Measurements from ENCODE around the gene SUMF1. TPM values are rescaled to one million over a fixed set of nuclear protein-coding genes. Genes with fewer than 3 reads are reported as not detected.
A peak's percentile ranks its signal among the peaks of the same experiment; 100 is the strongest.

Gene SUMF1
- total and polyA plus RNA-seq, 2 of the 13 experiments (the other 11 are each of a cell fraction or from before 2014, with no cell fraction given): 18.5 to 28.9 TPM

DNA sequence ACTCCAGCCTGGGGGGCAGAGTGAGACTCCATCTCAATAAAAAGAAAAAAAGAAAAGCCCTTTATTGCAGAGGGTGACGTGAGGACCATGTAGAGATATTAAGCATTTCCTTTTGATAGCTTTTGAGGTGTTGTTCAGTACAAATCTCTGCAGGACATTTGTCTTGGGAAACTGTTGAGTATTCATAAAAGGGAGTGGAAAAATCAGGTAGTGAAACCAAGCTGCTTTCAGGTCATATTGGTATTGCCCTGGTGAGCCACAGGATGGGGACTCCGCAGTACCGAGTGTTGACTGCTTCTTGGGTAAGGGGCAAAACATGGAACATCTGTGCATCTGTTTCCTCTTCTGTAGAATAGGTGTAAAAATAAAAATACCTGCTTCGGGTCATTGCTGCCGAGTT is 36.0 kb upstream of the SUMF1 start (continued):
- TF ChIP-seq, protein P1, sequence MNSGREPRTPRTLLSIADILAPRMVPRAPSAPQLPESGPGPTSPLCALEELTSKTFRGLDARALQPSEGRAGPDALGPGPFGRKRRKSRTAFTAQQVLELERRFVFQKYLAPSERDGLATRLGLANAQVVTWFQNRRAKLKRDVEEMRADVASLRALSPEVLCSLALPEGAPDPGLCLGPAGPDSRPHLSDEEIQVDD (CRISPR knock-in tag; IDR thresholded peaks at IDR 0.05; ENCODE audit: borderline replicate concordance): no peak
- TF ChIP-seq ZNF607 (CRISPR knock-in tag; IDR thresholded peaks at IDR 0.05; ENCODE audit: borderline replicate concordance): no peak

DNA sequence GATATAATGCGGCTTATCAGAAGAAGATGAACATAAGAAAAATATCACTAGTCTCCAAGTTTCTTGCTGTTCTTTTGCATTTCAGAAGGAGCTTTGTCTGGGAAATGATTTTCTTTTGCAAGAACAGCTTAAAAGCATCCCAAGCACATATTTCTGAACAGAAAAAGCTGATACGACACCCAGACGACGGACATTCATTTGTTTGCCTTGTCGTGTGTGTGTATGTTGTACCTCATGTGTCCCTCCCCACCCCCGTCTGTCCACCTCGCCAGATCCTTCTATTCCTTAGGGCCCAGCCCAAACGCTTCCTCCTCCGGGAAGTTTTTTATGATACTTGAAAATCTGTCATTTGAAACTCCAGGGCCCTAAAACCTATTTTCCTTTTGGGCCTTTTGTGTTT is 34.9 kb upstream of the SUMF1 start:
- H3K9ac ChIP-seq (ENCODE audit: insufficient read depth, low read depth, low read length): no peak overlapping the region
- H2AFZ ChIP-seq (ENCODE audit: low read length): no peak overlapping the region
- intact Hi-C loops (cut with micrococcal nuclease; ENCODE audit: unreplicated experiment) (no loop called here), in situ Hi-C loops (cut with HindIII; ENCODE audit: extremely low pct_ligation_motif_present, low pct_unique_long_range_greater_than_20kb) (no loop called here)
- ChIA-PET POLR2A (interaction anchor here (12.6 kb wide), 1 partner anchor 9 kb away, joined by 120 read pairs; the partner anchor contains the start of gene ITPR1), CTCF (ENCODE audit: low intra/inter-chr PET ratio, low total read pairs) (no interaction called here)
- peaks cover 73% of the 10 kb centered on the region for H3K4me1 ChIP-seq (ENCODE audit: insufficient read depth, low read length)
- FAIRE-seq: no peak
- H3K4me2 ChIP-seq (ENCODE audit: low read depth, low read length): no peak overlapping the region
- no peaks in the 10 kb centered on the region for H3K9me3 ChIP-seq (ENCODE audit: low read length)
- H3K27me3 ChIP-seq (ENCODE audit: control insufficient read depth in 1 of 2, insufficient read depth in 2 of 2, low read length in 2 of 2): no peaks in the 10 kb centered on the region
- no TSS peak for BruUV-seq (replicated peaks)
- no peaks in the 10 kb centered on the region for H3K79me2 ChIP-seq (ENCODE audit: insufficient read depth, low read length)
- H3K4me3 ChIP-seq (replicated peaks in 1 of 3; ENCODE audit: insufficient read depth in 1 of 3, low read depth in 2 of 3, low read length in 3 of 3): no peak overlapping the region
- TF ChIP-seq, protein P2, sequence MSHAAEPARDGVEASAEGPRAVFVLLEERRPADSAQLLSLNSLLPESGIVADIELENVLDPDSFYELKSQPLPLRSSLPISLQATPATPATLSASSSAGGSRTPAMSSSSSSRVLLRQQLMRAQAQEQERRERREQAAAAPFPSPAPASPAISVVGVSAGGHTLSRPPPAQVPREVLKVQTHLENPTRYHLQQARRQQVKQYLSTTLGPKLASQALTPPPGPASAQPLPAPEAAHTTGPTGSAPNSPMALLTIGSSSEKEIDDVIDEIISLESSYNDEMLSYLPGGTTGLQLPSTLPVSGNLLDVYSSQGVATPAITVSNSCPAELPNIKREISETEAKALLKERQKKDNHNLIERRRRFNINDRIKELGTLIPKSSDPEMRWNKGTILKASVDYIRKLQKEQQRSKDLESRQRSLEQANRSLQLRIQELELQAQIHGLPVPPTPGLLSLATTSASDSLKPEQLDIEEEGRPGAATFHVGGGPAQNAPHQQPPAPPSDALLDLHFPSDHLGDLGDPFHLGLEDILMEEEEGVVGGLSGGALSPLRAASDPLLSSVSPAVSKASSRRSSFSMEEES (CRISPR knock-in tag; IDR thresholded peaks at IDR 0.05): no peak
- 96% methylated on average over 9 of the region's 9 CpGs for WGBS (ENCODE audit: low lambda C conversion rate)
- no peaks in the 10 kb centered on the region for H4K20me1 ChIP-seq (ENCODE audit: insufficient read depth, low read length)
- H3K36me3 ChIP-seq (replicated peaks in 1 of 2; ENCODE audit: control insufficient read depth in 1 of 2, insufficient read depth in 2 of 2, low read length in 2 of 2): peaks cover 0 to 4% of the 10 kb centered on the region in 2 experiments; a peak in 1 of 5 replicates
- no peak overlapping the region for H3K27ac ChIP-seq (ENCODE audit: extremely low read length, insufficient read depth, low read length)
- no peak for ATAC-seq
- no peak for DNase-seq (ENCODE audit: low spot score)

DNA sequence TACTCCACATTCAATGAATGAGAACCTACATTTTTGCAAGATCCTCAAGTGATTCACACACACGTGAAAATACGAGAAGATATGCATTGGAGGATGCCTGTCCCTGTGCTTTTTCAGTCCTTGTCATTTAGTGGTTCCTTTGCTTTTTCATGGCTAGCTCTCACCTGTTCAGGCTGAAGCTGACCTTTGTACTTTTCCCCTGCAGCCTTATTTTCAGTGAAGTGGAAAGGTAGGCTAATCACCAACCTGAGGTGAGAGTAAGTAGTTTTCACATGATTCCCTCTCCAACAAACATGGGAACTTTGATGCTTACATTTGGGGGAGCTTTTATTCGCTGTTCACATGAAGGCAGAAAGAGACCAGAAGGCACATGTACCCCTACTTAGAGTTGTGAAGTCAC is 34.4 kb upstream of the SUMF1 start:
- H3K9me3 ChIP-seq (ENCODE audit: low read length): no peaks in the 10 kb centered on the region
- peaks cover 0 to 4% of the 10 kb centered on the region in 2 experiments; a peak in 1 of 5 replicates for H3K36me3 ChIP-seq (replicated peaks in 1 of 2; ENCODE audit: control insufficient read depth in 1 of 2, insufficient read depth in 2 of 2, low read length in 2 of 2)
- ATAC-seq (peak; percentile 53), FAIRE-seq (peak; percentile 50), DNase-seq (ENCODE audit: low spot score) (peak; percentile 24)
- H3K9ac ChIP-seq (ENCODE audit: insufficient read depth, low read depth, low read length): no peak overlapping the region
- H3K79me2 ChIP-seq (ENCODE audit: insufficient read depth, low read length): no peaks in the 10 kb centered on the region
- in situ Hi-C loops (cut with HindIII; ENCODE audit: extremely low pct_ligation_motif_present, low pct_unique_long_range_greater_than_20kb): no loop called here
- H3K27me3 ChIP-seq (ENCODE audit: control insufficient read depth in 1 of 2, insufficient read depth in 2 of 2, low read length in 2 of 2): no peaks in the 10 kb centered on the region
- H3K4me1 ChIP-seq (ENCODE audit: insufficient read depth, low read length): peaks cover 73% of the 10 kb centered on the region
- no peak overlapping the region for H3K4me2 ChIP-seq (ENCODE audit: low read depth, low read length)
- CTCF ChIA-PET (ENCODE audit: low intra/inter-chr PET ratio, low total read pairs): no interaction called here
- TF ChIP-seq, protein P3, sequence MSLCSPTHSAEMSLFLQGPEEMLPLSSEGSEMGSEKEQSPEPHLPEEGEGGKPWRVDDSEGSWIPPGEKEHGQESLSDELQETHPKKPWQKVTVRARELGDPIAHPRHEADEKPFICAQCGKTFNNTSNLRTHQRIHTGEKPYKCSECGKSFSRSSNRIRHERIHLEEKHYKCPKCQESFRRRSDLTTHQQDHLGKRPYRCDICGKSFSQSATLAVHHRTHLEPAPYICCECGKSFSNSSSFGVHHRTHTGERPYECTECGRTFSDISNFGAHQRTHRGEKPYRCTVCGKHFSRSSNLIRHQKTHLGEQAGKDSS (CRISPR knock-in tag; IDR thresholded peaks at IDR 0.05; ENCODE audit: borderline replicate concordance, low read depth): no peak
- peak; percentile 55 for TF ChIP-seq HNF4A (CRISPR knock-in tag; IDR thresholded peaks at IDR 0.05)
- TF ChIP-seq, protein P4, sequence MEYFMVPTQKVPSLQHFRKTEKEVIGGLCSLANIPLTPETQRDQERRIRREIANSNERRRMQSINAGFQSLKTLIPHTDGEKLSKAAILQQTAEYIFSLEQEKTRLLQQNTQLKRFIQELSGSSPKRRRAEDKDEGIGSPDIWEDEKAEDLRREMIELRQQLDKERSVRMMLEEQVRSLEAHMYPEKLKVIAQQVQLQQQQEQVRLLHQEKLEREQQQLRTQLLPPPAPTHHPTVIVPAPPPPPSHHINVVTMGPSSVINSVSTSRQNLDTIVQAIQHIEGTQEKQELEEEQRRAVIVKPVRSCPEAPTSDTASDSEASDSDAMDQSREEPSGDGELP (IDR thresholded peaks at IDR 0.05; ENCODE audit: borderline replicate concordance, low read depth): peak; percentile 40; the same call in 1 of the 2 replicates
- TF ChIP-seq HNF4G (IDR thresholded peaks at IDR 0.05; ENCODE audit: borderline replicate concordance, low read depth, low read length): peak; percentile 50; the same call in 1 of the 2 replicates
- no peak for TF ChIP-seq HNF4G (CRISPR knock-in tag; IDR thresholded peaks at IDR 0.05; ENCODE audit: borderline replicate concordance, low read depth)
- TF ChIP-seq, protein P5, sequence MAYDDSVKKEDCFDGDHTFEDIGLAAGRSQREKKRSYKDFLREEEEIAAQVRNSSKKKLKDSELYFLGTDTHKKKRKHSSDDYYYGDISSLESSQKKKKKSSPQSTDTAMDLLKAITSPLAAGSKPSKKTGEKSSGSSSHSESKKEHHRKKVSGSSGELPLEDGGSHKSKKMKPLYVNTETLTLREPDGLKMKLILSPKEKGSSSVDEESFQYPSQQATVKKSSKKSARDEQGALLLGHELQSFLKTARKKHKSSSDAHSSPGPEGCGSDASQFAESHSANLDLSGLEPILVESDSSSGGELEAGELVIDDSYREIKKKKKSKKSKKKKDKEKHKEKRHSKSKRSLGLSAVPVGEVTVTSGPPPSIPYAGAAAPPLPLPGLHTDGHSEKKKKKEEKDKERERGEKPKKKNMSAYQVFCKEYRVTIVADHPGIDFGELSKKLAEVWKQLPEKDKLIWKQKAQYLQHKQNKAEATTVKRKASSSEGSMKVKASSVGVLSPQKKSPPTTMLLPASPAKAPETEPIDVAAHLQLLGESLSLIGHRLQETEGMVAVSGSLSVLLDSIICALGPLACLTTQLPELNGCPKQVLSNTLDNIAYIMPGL (CRISPR knock-in tag; IDR thresholded peaks at IDR 0.05; ENCODE audit: borderline replicate concordance in 1 of 2, low read depth in 1 of 2): 0 out of 4 replicates have a peak, but pooled peaks of 1 of the 2 experiments have one; percentile 9
- H3K27ac ChIP-seq (ENCODE audit: extremely low read length, insufficient read depth, low read length): no peak overlapping the region
- no peak overlapping the region for H2AFZ ChIP-seq (ENCODE audit: low read length)
- POLR2A ChIA-PET: interaction anchor here (12.6 kb wide), 1 partner anchor 8 kb away, joined by 120 read pairs; the partner anchor contains the start of gene ITPR1
- H3K4me3 ChIP-seq (replicated peaks in 1 of 3; ENCODE audit: insufficient read depth in 1 of 3, low read depth in 2 of 3, low read length in 3 of 3): no peak overlapping the region
- no peaks in the 10 kb centered on the region for H4K20me1 ChIP-seq (ENCODE audit: insufficient read depth, low read length)
- WGBS (ENCODE audit: low lambda C conversion rate): 66% methylated on average over 3 of the region's 3 CpGs
- intact Hi-C loops (cut with micrococcal nuclease; ENCODE audit: unreplicated experiment): no loop called here
- BruUV-seq (replicated peaks): no TSS peak
